HepG2 (cell line): Measurements from ENCODE around the gene GALNTL6. TPM values are rescaled to one million over a fixed set of nuclear protein-coding genes. Genes with fewer than 3 reads are reported as not detected.

Source experiments
- ATAC-seq: fragments of 200-7000 bp; cut with Tn5 transposase; 3 replicates; pipeline ENCODE4 v1.9.1; 2020; ENCODE audit warnings: mild to moderate bottlenecking, moderate library complexity
- BruUV-seq: library from RNA; stranded (reverse); fragments of 400-500 nt; replicated peaks from 2 replicates; lab custom pipeline; 2021; lab: Mats Ljungman, UMichigan
- CTCF ChIA-PET: fragments of 300-600 bp; formaldehyde crosslinking; extraction: SDS; loops from one replicate; lab custom pipeline; 2021; ENCODE audit warnings: low total read pairs, inconsistent platforms, low intra/inter-chr PET ratio; lab: Yijun Ruan, JAX
- POLR2A ChIA-PET: fragments of 350-600 bp; sonication (Branson Sonifier 250); formaldehyde crosslinking; loops from one replicate; lab custom pipeline; 2020; ENCODE audit warnings: antibody characterized with exemption, inconsistent platforms; lab: Yijun Ruan, JAX
- DNase-seq: peaks from one replicate; pipeline ENCODE4 v3.0.0-alpha.2; 2015; ENCODE audit warnings: low spot score
- FAIRE-seq: peaks from 3 replicates; lab custom pipeline; 2011; peaks lifted over from hg19 to GRCh38; lab: Jason Lieb, UNC
- H2AFZ ChIP-seq: one replicate; pipeline ENCODE4 v1.6.1; 2011; ENCODE audit warnings: low read length, inconsistent platforms
- H3K27ac ChIP-seq: fragments of 300-600 bp; 3 replicates; pipeline ENCODE4 v1.8.0; 2011; ENCODE audit warnings: mixed run types, mild to moderate bottlenecking, mixed read lengths, low read length, inconsistent platforms; ENCODE audit not compliant: insufficient read depth; ENCODE audit errors: extremely low read length
- H3K27me3 ChIP-seq, 2 experiments: fragments of 200-600 bp in 1 of 2; 2 replicates in 1 of 2; 3 replicates in 1 of 2; pipeline versions ENCODE4 v1.6.0 to v1.8.0; 2011; ENCODE audit warnings: low read length in 2 of 2, mild to moderate bottlenecking in 2 of 2, moderate library complexity in 2 of 2, inconsistent platforms in 1 of 2; ENCODE audit not compliant: insufficient read depth in 2 of 2, control insufficient read depth in 1 of 2
- H3K36me3 ChIP-seq, 2 experiments: fragments of 200-600 bp in 1 of 2; replicated peaks in 1 of 2; 2 replicates in 1 of 2; 3 replicates in 1 of 2; pipeline versions ENCODE4 v1.5.1 to v1.8.0; 2011; ENCODE audit warnings: low read length in 2 of 2, inconsistent platforms in 1 of 2; ENCODE audit not compliant: insufficient read depth in 2 of 2, control insufficient read depth in 1 of 2
- H3K4me1 ChIP-seq: 2 replicates; pipeline ENCODE4 v1.5.1; 2012; ENCODE audit warnings: low read length, inconsistent platforms; ENCODE audit not compliant: insufficient read depth
- H3K4me2 ChIP-seq: 2 replicates; pipeline ENCODE4 v1.6.0; 2011; ENCODE audit warnings: low read depth, low read length, inconsistent platforms
- H3K4me3 ChIP-seq, 3 experiments: fragments of 200-600 bp in 1 of 3; sonication (generic), shearing (Covaris generic) in 1 of 3; replicated peaks in 1 of 3; 2 replicates each; pipeline ENCODE4 v1.5.1; 2011 to 2016; ENCODE audit warnings: low read length in 3 of 3, inconsistent platforms in 2 of 3, low read depth in 2 of 3, mild to moderate bottlenecking in 2 of 3, control low read depth in 1 of 3, mixed read lengths in 1 of 3; ENCODE audit not compliant: insufficient read depth in 1 of 3
- H3K79me2 ChIP-seq: one replicate; pipeline ENCODE4 v1.6.1; 2011; ENCODE audit warnings: low read length, inconsistent platforms; ENCODE audit not compliant: insufficient read depth
- H3K9ac ChIP-seq: 2 replicates; pipeline ENCODE4 v1.6.0; 2011; ENCODE audit warnings: mild to moderate bottlenecking, low read depth, low read length, inconsistent platforms; ENCODE audit not compliant: insufficient read depth
- H3K9me3 ChIP-seq: 2 replicates; pipeline ENCODE4 v1.5.1; 2012; ENCODE audit warnings: mild to moderate bottlenecking, low read length
- H4K20me1 ChIP-seq: 2 replicates; pipeline ENCODE4 v1.6.0; 2011; ENCODE audit warnings: inconsistent platforms, mild to moderate bottlenecking, low read length, moderate library complexity; ENCODE audit not compliant: insufficient read depth
- GZF1 ChIP-seq: sonication (generic); formaldehyde crosslinking; IDR thresholded peaks from 2 replicates; pipeline ENCODE4 v1.5.1; 2020; ENCODE audit warnings: mild to moderate bottlenecking, missing genetic modification reagents
- ISL2 ChIP-seq: sonication (generic); formaldehyde crosslinking; IDR thresholded peaks from 2 replicates; pipeline ENCODE4 v1.5.0; 2020; ENCODE audit warnings: missing genetic modification reagents
- KMT2A ChIP-seq: sonication (generic); formaldehyde crosslinking; IDR thresholded peaks from 2 replicates; pipeline ENCODE4 v1.4.0; 2020; ENCODE audit warnings: missing genetic modification reagents
- MEIS2 ChIP-seq: sonication (generic); formaldehyde crosslinking; IDR thresholded peaks from 2 replicates; pipeline ENCODE4 v1.9.0; 2021; ENCODE audit warnings: mild to moderate bottlenecking, missing genetic modification reagents
- REST ChIP-seq, 2 experiments: IDR thresholded peaks; 2 replicates each; pipeline ENCODE4 v1.6.1; 2011 to 2012; ENCODE audit warnings: low read length in 2 of 2, borderline replicate concordance in 1 of 2, low read depth in 1 of 2, mild to moderate bottlenecking in 1 of 2, moderate library complexity in 1 of 2
- SKIL ChIP-seq: sonication (generic); formaldehyde crosslinking; IDR thresholded peaks from 2 replicates; pipeline ENCODE4 v1.8.0; 2022; ENCODE audit warnings: missing genetic modification reagents, mild to moderate bottlenecking, moderate library complexity, borderline replicate concordance
- SRY ChIP-seq: sonication (generic); formaldehyde crosslinking; IDR thresholded peaks from 2 replicates; pipeline ENCODE4 v1.8.0; 2022; ENCODE audit warnings: mild to moderate bottlenecking, missing genetic modification reagents
- TRIM24 ChIP-seq: sonication (generic); formaldehyde crosslinking; IDR thresholded peaks from 2 replicates; pipeline ENCODE4 v1.8.0; 2022; ENCODE audit warnings: mild to moderate bottlenecking, missing genetic modification reagents
- ZHX2 ChIP-seq, 2 experiments: sonication (generic) in 1 of 2; formaldehyde crosslinking in 1 of 2; IDR thresholded peaks; 2 replicates each; pipeline versions ENCODE4 v1.6.1 to v1.9.0; 2014 to 2022; ENCODE audit warnings: antibody characterized with exemption in 1 of 2, borderline replicate concordance in 1 of 2, inconsistent platforms in 1 of 2, low read depth in 1 of 2, missing genetic modification reagents in 1 of 2
- ZNF232 ChIP-seq: sonication (generic); formaldehyde crosslinking; IDR thresholded peaks from 2 replicates; pipeline ENCODE4 v1.4.0; 2020; ENCODE audit warnings: missing genetic modification reagents, borderline replicate concordance
- ZNF282 ChIP-seq: fragments of 450-650 bp; IDR thresholded peaks from 2 replicates; pipeline ENCODE4 v1.6.1; 2018; ENCODE audit not compliant: partially characterized antibody
- ZNF3 ChIP-seq: IDR thresholded peaks from 2 replicates; pipeline ENCODE4 v1.7.0; 2017; ENCODE audit warnings: inconsistent platforms
- ZNF33A ChIP-seq: sonication (generic); formaldehyde crosslinking; IDR thresholded peaks from 2 replicates; pipeline ENCODE4 v1.5.1; 2020; ENCODE audit warnings: missing genetic modification reagents, mild to moderate bottlenecking, moderate library complexity, borderline replicate concordance
- ZSCAN9 ChIP-seq: IDR thresholded peaks from 2 replicates; pipeline ENCODE4 v1.6.1; 2016; ENCODE audit warnings: borderline replicate concordance
- in situ Hi-C: cut with HindIII; loops from 2 replicates; pipeline ENCODE4 v1.10.0; 2017; ENCODE audit warnings: low pct_unique_long_range_greater_than_20kb; ENCODE audit not compliant: extremely low pct_ligation_motif_present
- intact Hi-C: fragments of 100-400 bp; cut with micrococcal nuclease; formaldehyde crosslinking; loops from one replicate; pipeline ENCODE4 v1.10.0; 2022; ENCODE audit not compliant: unreplicated experiment
- polyA plus RNA-seq, 8 experiments: library from polyadenylated mRNA; depleted of rRNA in 3 of 8; stranded (reverse) in 7 of 8; unstranded in 1 of 8; fragments of >200 nt; fragmentation: Illumina TruSeq in 4 of 8; extraction: Trizol in 4 of 8; gene quantifications; 2 replicates each; pipeline versions ENCODE4 v1.2.1 to v1.2.3, GENCODE V29; 2011 to 2016; ENCODE audit warnings: low read depth in 4 of 8, missing spikeins in 1 of 8, mixed read lengths in 1 of 8; ENCODE audit not compliant: insufficient read depth in 1 of 8
- total RNA-seq, 5 experiments: library from RNA; depleted of rRNA; stranded (reverse); fragments of >200 nt; fragmentation: Illumina TruSeq; extraction: Trizol; gene quantifications; 2 replicates each; pipeline ENCODE4 v1.2.3, GENCODE V29; 2016; ENCODE audit warnings: low read depth in 1 of 5

Gene GALNTL6
- total and polyA plus RNA-seq, 2 of the 13 experiments (the other 11 are each of a cell fraction or from before 2014, with no cell fraction given): not detected

- H2AFZ ChIP-seq: no peak overlapping the region
- CTCF ChIA-PET: no interaction called here
These were observed 1132.4 kb downstream of the GALNTL6 start for GRCh38 chr4:172945611-172946010.

More at GRCh38 chr4:172945611-172946010, 1132.4 kb downstream of the GALNTL6 start:
- in situ Hi-C loops: no loop called here
- Histone ChIP-seq H3K36me3 (no peaks in the 10 kb centered on the region), H4K20me1 (no peaks in the 10 kb centered on the region), H3K27me3 (no peaks in the 10 kb centered on the region), H3K4me1 (no peaks in the 10 kb centered on the region), H3K4me2 (no peak overlapping the region), H3K79me2 (no peaks in the 10 kb centered on the region), H3K9ac (no peak overlapping the region), H3K27ac (no peak overlapping the region), H3K4me3 (no peak overlapping the region), H3K9me3 (no peaks in the 10 kb centered on the region)
- POLR2A ChIA-PET: no interaction called here
- no peak for FAIRE-seq
- no peak for TF ChIP-seq REST (IDR thresholded peaks at IDR 0.05; ENCODE audit: borderline replicate concordance in 1 of 2, low read depth in 1 of 2, low read length in 2 of 2)
- no peak for TF ChIP-seq GZF1
- TF ChIP-seq ZNF3: no peak
- TF ChIP-seq TRIM24 (CRISPR knock-in tag): no peak
- no peak for TF ChIP-seq ZNF232 (CRISPR knock-in tag)
- TF ChIP-seq ZHX2 (IDR thresholded peaks at IDR 0.05; ENCODE audit: low read depth): no peak
- TF ChIP-seq ZHX2 (CRISPR knock-in tag; IDR thresholded peaks at IDR 0.05; ENCODE audit: borderline replicate concordance): no peak
- TF ChIP-seq SRY (CRISPR knock-in tag): no peak
- TF ChIP-seq KMT2A (CRISPR knock-in tag): no peak
- no peak for TF ChIP-seq SKIL (CRISPR knock-in tag)
- no peak for TF ChIP-seq ZSCAN9 (CRISPR knock-in tag)
- no peak for TF ChIP-seq ZNF282
- no peak for TF ChIP-seq MEIS2 (CRISPR knock-in tag)
- no peak for TF ChIP-seq ISL2 (CRISPR knock-in tag)
- no peak for TF ChIP-seq ZNF33A (CRISPR knock-in tag)
- no peak for ATAC-seq
- no peak for DNase-seq
- intact Hi-C loops: no loop called here
- BruUV-seq: no TSS peak
